D721Med (cell line): ENCODE data around the gene CCL27.
"Not testable (repeated sequence)": the region's sequence is repeated elsewhere in the genome, so short reads cannot be mapped to it uniquely, and the experiment has no call there.

Experiments used
- DNase-seq: peaks from one replicate; pipeline ENCODE4 v3.0.0; 2011; ENCODE audit warnings: low spot score; ENCODE audit not compliant: insufficient read length
- FAIRE-seq: peaks from 2 replicates; lab custom pipeline; 2011; peaks lifted over from hg19 to GRCh38; lab: Jason Lieb, UNC
- TF ChIP-seq, protein P1 (sequence below): IDR thresholded peaks from 2 replicates; pipeline ENCODE4 v1.5.1; 2012; ENCODE audit warnings: mild to moderate bottlenecking, control low read depth; ENCODE audit not compliant: insufficient read depth; ENCODE audit errors: missing control alignments

Gene CCL27

DNA sequence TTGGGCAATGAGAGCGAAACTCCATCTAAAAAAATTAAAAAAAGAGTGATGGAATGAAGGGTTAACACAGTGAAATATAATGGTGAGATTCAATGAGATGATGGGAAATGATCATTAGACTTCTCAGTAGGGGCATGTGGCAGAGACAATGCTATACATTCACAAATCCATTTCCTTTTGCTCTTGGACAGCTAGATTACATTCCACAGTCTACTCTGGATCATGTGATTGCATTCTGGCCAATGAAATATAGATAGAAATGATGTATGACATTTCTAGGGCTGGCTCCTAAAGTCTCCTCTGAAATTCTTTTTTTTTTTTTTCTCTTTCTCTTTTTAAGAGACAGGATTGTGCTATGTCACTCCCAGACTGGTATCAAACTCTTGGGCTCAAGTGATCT is 19.8 kb downstream of the CCL27 start:
- no peak for DNase-seq
- no peak for FAIRE-seq
- TF ChIP-seq, protein P1, sequence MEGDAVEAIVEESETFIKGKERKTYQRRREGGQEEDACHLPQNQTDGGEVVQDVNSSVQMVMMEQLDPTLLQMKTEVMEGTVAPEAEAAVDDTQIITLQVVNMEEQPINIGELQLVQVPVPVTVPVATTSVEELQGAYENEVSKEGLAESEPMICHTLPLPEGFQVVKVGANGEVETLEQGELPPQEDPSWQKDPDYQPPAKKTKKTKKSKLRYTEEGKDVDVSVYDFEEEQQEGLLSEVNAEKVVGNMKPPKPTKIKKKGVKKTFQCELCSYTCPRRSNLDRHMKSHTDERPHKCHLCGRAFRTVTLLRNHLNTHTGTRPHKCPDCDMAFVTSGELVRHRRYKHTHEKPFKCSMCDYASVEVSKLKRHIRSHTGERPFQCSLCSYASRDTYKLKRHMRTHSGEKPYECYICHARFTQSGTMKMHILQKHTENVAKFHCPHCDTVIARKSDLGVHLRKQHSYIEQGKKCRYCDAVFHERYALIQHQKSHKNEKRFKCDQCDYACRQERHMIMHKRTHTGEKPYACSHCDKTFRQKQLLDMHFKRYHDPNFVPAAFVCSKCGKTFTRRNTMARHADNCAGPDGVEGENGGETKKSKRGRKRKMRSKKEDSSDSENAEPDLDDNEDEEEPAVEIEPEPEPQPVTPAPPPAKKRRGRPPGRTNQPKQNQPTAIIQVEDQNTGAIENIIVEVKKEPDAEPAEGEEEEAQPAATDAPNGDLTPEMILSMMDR = no peak

DNA sequence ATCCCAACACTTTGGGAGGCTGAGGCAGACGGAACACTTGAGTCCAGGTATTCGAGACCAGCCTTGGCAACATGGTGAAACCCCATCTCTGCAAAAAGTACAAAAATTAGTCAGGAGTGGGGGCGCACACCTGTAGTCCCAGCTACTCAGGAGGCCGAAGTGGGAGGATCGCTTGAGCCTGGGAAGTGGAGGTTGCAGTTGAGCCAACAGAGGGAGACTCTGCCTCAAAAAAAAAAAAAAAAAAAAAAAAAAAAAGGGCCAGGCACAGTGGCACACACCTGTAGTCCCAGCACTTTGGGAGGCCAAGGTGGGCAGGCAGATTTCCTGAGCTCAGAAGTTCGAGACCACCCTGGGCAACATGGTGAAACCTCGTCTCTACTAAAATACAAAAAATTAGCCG is 23.1 kb downstream of the CCL27 start:
- not testable (repeated sequence) for DNase-seq, FAIRE-seq

DNA sequence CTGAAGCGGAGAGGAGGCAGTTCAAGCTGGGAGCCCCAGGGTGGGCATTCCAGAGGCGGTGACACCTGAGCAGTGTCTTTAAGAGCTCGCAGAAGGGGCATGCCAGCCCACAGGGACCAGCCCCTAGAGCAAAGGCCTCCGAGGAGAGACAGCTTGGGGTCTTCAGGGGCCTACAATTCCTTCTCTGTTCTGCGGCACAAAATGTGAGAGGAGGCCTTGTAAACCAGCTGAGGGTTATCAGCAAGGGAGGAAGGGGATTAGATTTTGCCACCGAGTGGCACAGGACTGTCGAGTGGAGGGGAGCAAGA is 24.4 kb downstream of the CCL27 start:
- TF ChIP-seq, protein P1 = no peak
- FAIRE-seq (no peak), DNase-seq (no peak)

DNA sequence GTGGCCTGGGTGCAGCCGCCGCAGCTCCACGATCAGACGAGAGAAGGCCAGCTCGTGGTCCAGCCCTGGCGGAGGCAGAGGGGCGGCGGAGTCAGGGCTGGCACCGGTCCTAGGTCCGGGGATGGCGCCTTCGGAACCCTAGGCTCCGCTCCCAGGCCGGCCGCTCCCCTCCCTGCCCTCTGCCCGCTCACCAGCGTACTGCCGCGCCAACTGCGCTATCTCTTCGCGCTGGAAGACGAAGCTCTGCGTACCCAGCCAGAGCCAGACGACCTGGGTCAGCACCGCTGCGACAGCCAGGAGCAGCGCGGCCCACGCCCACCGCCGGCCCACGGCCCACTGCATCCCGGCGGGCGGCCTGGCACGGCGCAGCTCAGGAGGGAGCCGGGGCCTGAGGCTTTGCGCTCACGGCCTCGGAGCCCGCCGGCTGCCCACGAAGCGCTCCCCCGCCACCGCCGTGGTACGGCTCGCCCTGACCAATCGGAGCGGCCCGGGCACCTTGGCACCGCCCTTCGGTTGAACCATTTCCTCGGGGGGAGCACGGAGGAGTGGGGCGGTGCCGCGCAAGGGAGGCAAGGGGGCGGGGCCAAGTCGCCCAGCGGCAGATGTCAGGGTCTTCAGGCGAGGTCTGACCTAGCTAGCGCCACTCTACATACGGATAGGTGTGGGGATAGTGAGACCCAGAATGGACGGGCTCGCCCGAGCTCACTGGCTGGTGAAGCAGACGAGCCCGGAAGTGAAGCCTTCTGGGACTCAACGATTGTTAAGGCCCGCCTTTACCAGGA is 24.9 kb downstream of the CCL27 start, which contains the start of gene SIGMAR1:
SIGMAR1 (minus strand) TSS at position 432 of the 782 bp plus-strand sequence; CDS start at position 342, 90 bp downstream.
- TF ChIP-seq, protein P1 = no peak
- DNase-seq (peak; percentile 87), FAIRE-seq (no peak)

DNA sequence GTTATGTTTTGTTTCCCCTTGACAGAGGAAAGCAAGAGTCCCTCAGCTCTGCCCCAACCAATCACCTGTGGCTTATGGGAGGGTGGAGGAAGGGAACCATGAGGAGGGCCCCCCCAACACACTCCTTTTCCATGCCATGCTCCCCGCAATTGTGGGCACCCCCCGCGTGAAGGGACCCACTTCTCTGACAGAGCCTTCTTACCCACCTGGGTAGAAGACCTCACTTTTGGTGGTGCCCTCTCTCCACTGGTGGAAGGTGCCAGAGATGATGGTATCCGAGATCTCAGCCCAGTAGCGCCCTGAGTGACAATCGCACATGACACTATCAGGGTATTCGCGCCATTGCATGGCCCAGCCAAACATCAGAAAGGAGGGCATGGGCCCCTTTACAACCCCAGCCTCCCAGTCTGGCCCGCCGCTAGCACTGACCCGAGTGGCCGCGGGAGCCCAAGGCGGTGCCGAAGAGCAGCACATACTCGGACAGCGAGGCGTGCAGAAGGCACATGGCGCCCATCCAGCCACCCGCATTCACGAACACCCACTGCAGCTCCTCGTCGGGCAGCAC is 25.6 kb downstream of the CCL27 start:
- FAIRE-seq (no peak), DNase-seq (no peak)
- TF ChIP-seq, protein P1 = no peak

DNA sequence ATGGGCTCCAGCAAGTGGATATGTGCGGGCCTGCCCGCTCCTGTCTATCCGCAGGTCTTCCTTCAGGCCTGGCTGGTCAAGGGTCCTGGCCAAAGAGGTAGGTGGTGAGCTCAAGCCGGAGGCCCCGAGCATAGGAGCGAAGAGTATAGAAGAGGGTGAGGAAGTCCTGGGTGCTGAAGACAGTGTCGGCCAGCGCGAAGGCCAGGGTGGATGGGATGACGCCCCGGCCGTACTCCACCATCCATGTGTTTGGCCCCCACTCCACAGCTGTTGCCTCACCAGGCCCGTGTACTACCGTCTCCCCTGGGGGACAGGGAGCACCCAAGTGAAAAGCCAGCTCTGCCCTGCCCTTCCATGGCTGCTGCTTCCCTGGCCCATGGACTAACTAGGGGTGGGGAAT is 26.9 kb downstream of the CCL27 start:
- TF ChIP-seq, protein P1 = no peak
- DNase-seq = no peak
- no peak for FAIRE-seq

DNA sequence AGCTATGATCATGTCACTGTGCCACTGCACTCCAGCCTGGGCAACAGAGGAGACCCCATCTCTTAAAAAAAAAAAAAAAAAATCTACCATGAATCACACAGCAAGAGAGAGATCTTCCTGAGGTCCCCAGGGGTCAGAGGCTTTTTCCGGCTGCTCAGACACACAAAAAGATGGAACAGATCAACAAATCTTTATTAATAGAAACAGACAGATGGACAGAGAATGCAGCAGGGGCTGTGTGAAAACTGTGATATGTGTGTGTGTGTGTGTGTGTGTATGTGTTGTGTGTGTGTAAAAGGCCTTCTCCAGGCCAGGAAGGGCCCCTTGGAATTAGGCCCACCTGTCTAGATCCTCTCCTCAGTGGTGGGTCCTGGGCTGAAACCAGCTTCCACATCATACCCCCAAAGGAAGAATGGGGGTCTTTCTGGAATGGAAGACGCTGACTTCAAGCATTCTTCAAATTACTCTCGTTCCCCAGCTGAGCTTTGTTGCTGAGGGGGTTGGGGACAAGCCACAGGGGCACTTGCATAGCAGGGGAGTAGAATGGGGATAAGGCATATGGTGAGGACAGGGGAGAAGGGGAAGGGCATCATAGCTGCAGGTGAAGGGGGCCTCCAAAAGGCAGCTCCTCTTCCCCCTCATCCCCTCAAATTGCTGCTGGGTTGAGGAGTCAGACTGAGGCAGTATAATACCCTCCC is 27.8 kb downstream of the CCL27 start:
- TF ChIP-seq, protein P1 = no peak
- FAIRE-seq (no peak), DNase-seq (no peak)
